Liver (tissue), 9 donors: ENCODE measurements around the gene CTNNBL1. TPM values are rescaled to one million over a fixed set of nuclear protein-coding genes. Genes with fewer than 3 reads are reported as not detected.

Experiments used
- DNase-seq: peaks from one replicate; pipeline ENCODE4 v3.0.0-alpha.2; 2017; ENCODE audit warnings: low spot score
- H3K27ac ChIP-seq, 2 donors: one replicate each; pipeline ENCODE4 v1.7.0; 2013; ENCODE audit warnings: inconsistent platforms in 2 of 2, low read length in 2 of 2, control low read depth in 1 of 2, low read depth in 1 of 2, mild to moderate bottlenecking in 1 of 2
- H3K27me3 ChIP-seq, 4 donors: one replicate each; pipeline versions ENCODE4 v1.6.1 to v1.7.0; 2013; ENCODE audit warnings: low read length in 3 of 4, inconsistent platforms in 1 of 4, mild to moderate bottlenecking in 1 of 4, moderate library complexity in 1 of 4; ENCODE audit not compliant: control insufficient read depth in 4 of 4, insufficient read depth in 4 of 4
- H3K36me3 ChIP-seq, 4 donors: one replicate each; pipeline versions ENCODE4 v1.6.1 to v1.7.0; 2013; ENCODE audit warnings: low read length in 3 of 4, mild to moderate bottlenecking in 3 of 4, low read depth in 1 of 4, moderate library complexity in 1 of 4; ENCODE audit not compliant: control insufficient read depth in 4 of 4, insufficient read depth in 3 of 4
- H3K4me1 ChIP-seq, 4 donors: one replicate each; pipeline versions ENCODE4 v1.6.1 to v1.7.0; 2013; ENCODE audit warnings: low read length in 3 of 4, mild to moderate bottlenecking in 3 of 4, moderate library complexity in 1 of 4; ENCODE audit not compliant: control insufficient read depth in 4 of 4, insufficient read depth in 4 of 4
- H3K4me3 ChIP-seq, 3 donors: one replicate each; pipeline versions ENCODE4 v1.6.1 to v1.7.0; 2013; ENCODE audit warnings: low read length in 3 of 3, control low read depth in 1 of 3, low read depth in 1 of 3, mild to moderate bottlenecking in 1 of 3
- H3K9ac ChIP-seq, 2 donors: one replicate each; pipeline ENCODE4 v1.7.0; 2013; ENCODE audit warnings: low read length in 2 of 2, mild to moderate bottlenecking in 2 of 2, moderate library complexity in 2 of 2, control low read depth in 1 of 2, low read depth in 1 of 2
- H3K9me3 ChIP-seq, 4 donors: one replicate each; pipeline versions ENCODE4 v1.6.1 to v1.7.0; 2013; ENCODE audit warnings: low read length in 3 of 4; ENCODE audit not compliant: control insufficient read depth in 4 of 4
- EGR1 ChIP-seq, 2 donors: IDR thresholded peaks; 2 replicates each; pipeline ENCODE4 v1.6.1; 2016 to 2018; ENCODE audit warnings: antibody characterized with exemption in 2 of 2, low read depth in 2 of 2
- FOXA1 ChIP-seq: IDR thresholded peaks from 2 replicates; pipeline ENCODE4 v1.6.1; 2016; ENCODE audit warnings: antibody characterized with exemption
- FOXA2 ChIP-seq: IDR thresholded peaks from 2 replicates; pipeline ENCODE4 v1.6.1; 2016; ENCODE audit warnings: antibody characterized with exemption
- GABPA ChIP-seq, 2 donors: IDR thresholded peaks in 1 of 2; conservative IDR thresholded peaks in 1 of 2; 2 replicates each; pipeline ENCODE4 v1.6.1; 2016; ENCODE audit warnings: antibody characterized with exemption in 2 of 2, mild to moderate bottlenecking in 1 of 2, moderate library complexity in 1 of 2
- HNF4G ChIP-seq: IDR thresholded peaks from 2 replicates; pipeline ENCODE4 v1.6.1; 2016; ENCODE audit warnings: antibody characterized with exemption
- JUND ChIP-seq, 2 donors: IDR thresholded peaks; 2 replicates each; pipeline ENCODE4 v1.6.1; 2016; ENCODE audit warnings: antibody characterized with exemption in 2 of 2
- NR2F2 ChIP-seq: IDR thresholded peaks from 2 replicates; pipeline ENCODE4 v1.6.1; 2016; ENCODE audit warnings: antibody characterized with exemption
- RAD21 ChIP-seq, 2 donors: IDR thresholded peaks; 2 replicates each; pipeline ENCODE4 v1.6.1; 2016; ENCODE audit warnings: antibody characterized with exemption in 2 of 2, mild to moderate bottlenecking in 2 of 2
- RXRA ChIP-seq, 2 donors: IDR thresholded peaks; 2 replicates each; pipeline ENCODE4 v1.6.1; 2017 to 2018; ENCODE audit warnings: antibody characterized with exemption in 2 of 2, mild to moderate bottlenecking in 1 of 2
- SP1 ChIP-seq: IDR thresholded peaks from 2 replicates; pipeline ENCODE4 v1.6.1; 2018; ENCODE audit warnings: antibody characterized with exemption, mild to moderate bottlenecking
- TAF1 ChIP-seq: conservative IDR thresholded peaks from 2 replicates; pipeline ENCODE4 v1.6.1; 2016; ENCODE audit warnings: antibody characterized with exemption, mild to moderate bottlenecking
- YY1 ChIP-seq: IDR thresholded peaks from 2 replicates; pipeline ENCODE4 v1.6.1; 2016; ENCODE audit warnings: antibody characterized with exemption, mild to moderate bottlenecking
- WGBS: extraction: QIAGEN DNeasy Blood & Tissue Kit; methylation state at CpG from one replicate; pipeline ENCODE4 v1.1.7; 2013; 5-methylcytosine and 5-hydroxymethylcytosine counted together
- polyA plus RNA-seq, 2 donors: library from polyadenylated mRNA; stranded (reverse) in 1 of 2; unstranded in 1 of 2; fragments of 200-250 nt in 1 of 2; fragments of >200 nt in 1 of 2; fragmentation: Nextera tagmentation in 1 of 2; extraction: Ambion mirVana in 1 of 2; gene quantifications; one replicate each; pipeline versions ENCODE4 v1.2.1 to v1.2.3, GENCODE V29; 2013 to 2015
- total RNA-seq, 2 donors: library from RNA; depleted of rRNA; stranded (reverse); fragments of >200 nt; gene quantifications; one replicate each; pipeline ENCODE4 v1.2.3, GENCODE V29; 2014
- TF ChIP-seq, protein P1 (sequence below): IDR thresholded peaks from 2 replicates; pipeline ENCODE4 v1.6.1; 2016; ENCODE audit warnings: antibody characterized with exemption
- TF ChIP-seq, protein P2 (sequence below): IDR thresholded peaks from 2 replicates; pipeline ENCODE4 v1.6.1; 2016; ENCODE audit warnings: antibody characterized with exemption
- TF ChIP-seq, protein P3 (sequence below): IDR thresholded peaks from 2 replicates; pipeline ENCODE4 v1.6.1; 2016; ENCODE audit warnings: antibody characterized with exemption
- TF ChIP-seq, protein P4 (sequence below): fragments of 150-350 bp; IDR thresholded peaks from 2 replicates; pipeline ENCODE4 v1.5.1; 2017; ENCODE audit warnings: improper control_type of control experiment, low read depth, low read length; ENCODE audit not compliant: missing input control
- donor health status: healthy.
- donor health status: healthy.
- donor health status: healthy.
- donor health status: healthy.
- donor health status: healthy.

The CTNNBL1 gene
- total and polyA plus RNA-seq, 4 donors, result 18.3 to 25.4 (median 20.3) TPM

DNA sequence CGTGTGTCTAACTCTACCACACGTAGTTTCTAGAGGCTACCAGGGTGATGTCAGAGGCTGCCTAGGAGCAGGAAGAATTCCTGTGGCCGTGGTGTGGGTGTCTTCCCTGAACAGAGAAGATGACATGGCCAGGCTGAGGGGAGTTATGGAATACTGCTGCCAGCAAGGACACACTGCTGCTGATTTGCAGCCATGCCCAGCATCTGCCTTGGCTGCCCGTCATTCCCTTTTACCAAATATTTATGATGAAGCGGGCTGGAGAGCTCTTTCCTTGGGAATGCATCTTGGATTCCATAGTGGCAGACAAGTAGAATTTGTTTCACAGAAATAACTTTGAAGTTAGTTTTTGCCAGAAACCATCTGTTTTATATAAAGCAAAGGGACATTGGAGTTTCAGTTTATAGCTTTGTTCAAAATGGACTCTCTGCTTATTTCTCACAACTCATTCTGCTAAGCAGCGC is 128.3 kb downstream of the CTNNBL1 start:
- WGBS, result 92% methylated on average over 6 of the region's 6 CpGs
- no peak for DNase-seq
- no peaks in the 10 kb centered on the region for H3K4me1 ChIP-seq

DNA sequence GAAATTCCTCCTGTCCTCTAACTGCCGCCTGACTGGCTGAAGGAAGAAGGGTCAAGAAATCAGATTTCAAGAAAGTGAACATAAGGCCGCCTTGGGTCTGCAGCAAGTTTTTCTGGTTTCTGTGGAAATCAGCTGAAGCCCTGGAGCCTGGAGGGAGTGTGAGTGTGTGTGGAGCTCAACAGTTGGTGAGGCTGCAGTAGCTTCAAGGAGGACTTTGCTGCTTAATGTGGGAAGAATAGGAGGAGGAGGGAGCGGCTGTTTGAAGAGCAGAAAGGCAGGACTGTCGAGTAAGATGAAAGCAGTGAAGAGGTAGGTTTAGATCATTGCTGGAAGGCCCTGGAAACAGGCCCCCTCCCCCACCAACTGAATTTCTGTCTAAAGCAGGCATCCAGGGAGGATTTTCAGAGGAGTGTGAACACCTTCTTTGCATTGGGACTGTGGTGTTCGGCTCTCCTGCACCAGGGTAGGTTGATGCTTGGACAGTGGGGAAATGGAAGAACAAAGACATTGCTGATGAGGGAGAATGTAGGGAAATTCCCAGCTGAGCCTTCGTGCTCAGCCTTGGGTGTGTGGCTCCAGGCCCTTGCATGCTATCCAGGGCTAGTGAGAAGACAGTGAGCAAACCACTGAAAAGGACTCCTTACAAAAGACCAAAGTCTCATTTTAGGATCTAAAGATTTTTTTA is 129.6 kb downstream of the CTNNBL1 start:
- Histone ChIP-seq H3K4me3 (no peak overlapping the region), H3K27ac (no peak overlapping the region), H3K9me3 (no peaks in the 10 kb centered on the region), H3K4me1 (no peaks in the 10 kb centered on the region), H3K36me3 (peaks cover 0 to 2% (median 0%) of the 10 kb centered on the region in 4 donors), H3K27me3 (no peaks in the 10 kb centered on the region), H3K9ac (no peak overlapping the region)
- DNase-seq, result no peak
- TF ChIP-seq JUND (IDR thresholded peaks at IDR 0.05) (no peak), YY1 (no peak), FOXA2 (no peak), TAF1 (no peak), HNF4G (no peak)
- TF ChIP-seq, protein P1, sequence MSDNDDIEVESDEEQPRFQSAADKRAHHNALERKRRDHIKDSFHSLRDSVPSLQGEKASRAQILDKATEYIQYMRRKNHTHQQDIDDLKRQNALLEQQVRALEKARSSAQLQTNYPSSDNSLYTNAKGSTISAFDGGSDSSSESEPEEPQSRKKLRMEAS, result no peak
- 90% methylated on average over 6 of the region's 6 CpGs for WGBS

More for the DNA sequence above, 128.3 kb downstream of the CTNNBL1 start:
- H3K27ac ChIP-seq, result no peak overlapping the region
- H3K9ac ChIP-seq, result no peak overlapping the region
- TF ChIP-seq RAD21 (IDR thresholded peaks at IDR 0.05) (no peak), FOXA1 (no peak), GABPA (IDR thresholded peaks at IDR 0.05 in 1 of 2, conservative IDR thresholded peaks at IDR 0.05 in 1 of 2) (no peak), FOXA2 (no peak)
- TF ChIP-seq, protein P2, sequence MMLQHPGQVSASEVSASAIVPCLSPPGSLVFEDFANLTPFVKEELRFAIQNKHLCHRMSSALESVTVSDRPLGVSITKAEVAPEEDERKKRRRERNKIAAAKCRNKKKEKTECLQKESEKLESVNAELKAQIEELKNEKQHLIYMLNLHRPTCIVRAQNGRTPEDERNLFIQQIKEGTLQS, result no peak
- peaks cover 0 to 2% (median 0%) of the 10 kb centered on the region in 4 donors for H3K36me3 ChIP-seq
- no peaks in the 10 kb centered on the region for H3K27me3 ChIP-seq
- H3K9me3 ChIP-seq, result no peaks in the 10 kb centered on the region
- no peak overlapping the region for H3K4me3 ChIP-seq

DNA sequence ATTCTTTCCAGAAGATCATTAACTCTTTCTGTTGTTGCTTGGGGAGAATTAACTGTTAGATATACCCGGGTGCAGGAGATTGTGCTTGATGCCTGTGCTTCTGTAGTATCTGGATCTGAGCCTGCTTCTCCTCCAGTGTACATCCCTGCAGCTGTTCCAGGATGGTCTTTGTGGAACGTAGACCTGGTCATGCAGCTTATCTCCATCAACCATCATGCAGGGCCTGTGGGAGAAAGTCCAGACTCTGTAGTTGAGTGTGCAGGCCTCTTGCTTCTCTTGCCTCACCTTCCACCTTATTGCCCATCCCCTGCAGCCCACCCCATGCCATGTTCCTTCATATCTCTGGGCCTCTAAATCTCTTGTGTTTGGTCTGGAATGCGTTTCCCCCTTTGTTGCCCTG is 133.8 kb downstream of the CTNNBL1 start:
- peaks cover 0 to 3% (median 0%) of the 10 kb centered on the region in 4 donors for H3K36me3 ChIP-seq
- H3K27ac ChIP-seq, result no peak overlapping the region
- TF ChIP-seq EGR1 (IDR thresholded peaks at IDR 0.05; ENCODE audit: low read depth in 2 of 2) (no peak), RAD21 (IDR thresholded peaks at IDR 0.05) (no peak), YY1 (no peak), TAF1 (no peak), RXRA (IDR thresholded peaks at IDR 0.05) (no peak)
- no peak for DNase-seq
- H3K4me3 ChIP-seq, result no peak overlapping the region
- no peaks in the 10 kb centered on the region for H3K9me3 ChIP-seq
- no peak overlapping the region for H3K9ac ChIP-seq
- no peaks in the 10 kb centered on the region for H3K27me3 ChIP-seq
- WGBS, result 95% methylated on average over 3 of the region's 3 CpGs
- no peaks in the 10 kb centered on the region for H3K4me1 ChIP-seq

DNA sequence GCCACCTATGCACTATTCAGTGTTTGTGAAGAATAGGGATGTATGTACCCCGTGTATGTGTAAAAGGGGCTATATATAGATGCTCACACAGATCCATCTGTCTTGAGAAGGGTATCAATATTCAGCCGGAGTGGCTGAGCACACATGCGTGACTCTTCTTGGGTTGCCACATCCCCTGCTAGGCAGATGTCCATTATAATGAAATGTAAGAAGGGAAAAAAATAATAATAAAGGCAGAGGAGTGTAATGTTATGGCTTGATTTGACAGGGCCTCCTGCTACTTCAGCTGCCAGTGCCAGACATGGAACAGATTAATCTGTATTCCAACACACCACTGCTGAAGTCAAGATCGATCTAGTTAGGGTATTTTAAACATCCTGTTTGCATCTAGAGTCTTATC is 134.9 kb downstream of the CTNNBL1 start:
- H3K4me3 ChIP-seq, result no peak overlapping the region
- no peaks in the 10 kb centered on the region for H3K9me3 ChIP-seq
- no peaks in the 10 kb centered on the region for H3K27me3 ChIP-seq
- no peaks in the 10 kb centered on the region for H3K4me1 ChIP-seq
- no peak for DNase-seq
- peaks cover 0 to 5% (median 0%) of the 10 kb centered on the region in 4 donors for H3K36me3 ChIP-seq
- H3K27ac ChIP-seq, result no peak overlapping the region
- no peak overlapping the region for H3K9ac ChIP-seq
- WGBS, result 87% methylated on average over 4 of the region's 4 CpGs
- no peak for TF ChIP-seq RAD21 (IDR thresholded peaks at IDR 0.05)
- no peak for TF ChIP-seq FOXA2
- no peak for TF ChIP-seq HNF4G
- no peak for TF ChIP-seq TAF1
- TF ChIP-seq RXRA (IDR thresholded peaks at IDR 0.05), result no peak
- TF ChIP-seq FOXA1, result no peak
- TF ChIP-seq GABPA (IDR thresholded peaks at IDR 0.05 in 1 of 2, conservative IDR thresholded peaks at IDR 0.05 in 1 of 2), result no peak
- TF ChIP-seq, protein P3, sequence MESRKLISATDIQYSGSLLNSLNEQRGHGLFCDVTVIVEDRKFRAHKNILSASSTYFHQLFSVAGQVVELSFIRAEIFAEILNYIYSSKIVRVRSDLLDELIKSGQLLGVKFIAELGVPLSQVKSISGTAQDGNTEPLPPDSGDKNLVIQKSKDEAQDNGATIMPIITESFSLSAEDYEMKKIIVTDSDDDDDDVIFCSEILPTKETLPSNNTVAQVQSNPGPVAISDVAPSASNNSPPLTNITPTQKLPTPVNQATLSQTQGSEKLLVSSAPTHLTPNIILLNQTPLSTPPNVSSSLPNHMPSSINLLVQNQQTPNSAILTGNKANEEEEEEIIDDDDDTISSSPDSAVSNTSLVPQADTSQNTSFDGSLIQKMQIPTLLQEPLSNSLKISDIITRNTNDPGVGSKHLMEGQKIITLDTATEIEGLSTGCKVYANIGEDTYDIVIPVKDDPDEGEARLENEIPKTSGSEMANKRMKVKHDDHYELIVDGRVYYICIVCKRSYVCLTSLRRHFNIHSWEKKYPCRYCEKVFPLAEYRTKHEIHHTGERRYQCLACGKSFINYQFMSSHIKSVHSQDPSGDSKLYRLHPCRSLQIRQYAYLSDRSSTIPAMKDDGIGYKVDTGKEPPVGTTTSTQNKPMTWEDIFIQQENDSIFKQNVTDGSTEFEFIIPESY, result no peak
- TF ChIP-seq, protein P2, result no peak
- no peak for TF ChIP-seq SP1
- no peak for TF ChIP-seq NR2F2
- no peak for TF ChIP-seq JUND (IDR thresholded peaks at IDR 0.05)
- TF ChIP-seq, protein P4, sequence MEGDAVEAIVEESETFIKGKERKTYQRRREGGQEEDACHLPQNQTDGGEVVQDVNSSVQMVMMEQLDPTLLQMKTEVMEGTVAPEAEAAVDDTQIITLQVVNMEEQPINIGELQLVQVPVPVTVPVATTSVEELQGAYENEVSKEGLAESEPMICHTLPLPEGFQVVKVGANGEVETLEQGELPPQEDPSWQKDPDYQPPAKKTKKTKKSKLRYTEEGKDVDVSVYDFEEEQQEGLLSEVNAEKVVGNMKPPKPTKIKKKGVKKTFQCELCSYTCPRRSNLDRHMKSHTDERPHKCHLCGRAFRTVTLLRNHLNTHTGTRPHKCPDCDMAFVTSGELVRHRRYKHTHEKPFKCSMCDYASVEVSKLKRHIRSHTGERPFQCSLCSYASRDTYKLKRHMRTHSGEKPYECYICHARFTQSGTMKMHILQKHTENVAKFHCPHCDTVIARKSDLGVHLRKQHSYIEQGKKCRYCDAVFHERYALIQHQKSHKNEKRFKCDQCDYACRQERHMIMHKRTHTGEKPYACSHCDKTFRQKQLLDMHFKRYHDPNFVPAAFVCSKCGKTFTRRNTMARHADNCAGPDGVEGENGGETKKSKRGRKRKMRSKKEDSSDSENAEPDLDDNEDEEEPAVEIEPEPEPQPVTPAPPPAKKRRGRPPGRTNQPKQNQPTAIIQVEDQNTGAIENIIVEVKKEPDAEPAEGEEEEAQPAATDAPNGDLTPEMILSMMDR, result no peak
- TF ChIP-seq EGR1 (IDR thresholded peaks at IDR 0.05; ENCODE audit: low read depth in 2 of 2), result no peak
